HG02885 (cell line): ENCODE data around the gene OR52B2.

ENCODE experiments used
- ATAC-seq: cut with Tn5 transposase; IDR thresholded peaks from one replicate; pipeline ENCODE4 v1.9.1; 2021; ENCODE audit warnings: mild to moderate bottlenecking; ENCODE audit not compliant: unreplicated experiment, poor library complexity

Gene OR52B2

GRCh38 chr11:6170226-6170625 lies at the start of gene OR52B2:
TSS of gene OR52B2 (minus strand) at chr11:6170326. CDS start at chr11:6170326, 0 bp downstream.
- ATAC-seq, result no peak

GRCh38 chr11:6219359-6219758 lies 49.2 kb upstream of the OR52B2 start:
- ATAC-seq, result no peak

DNA sequence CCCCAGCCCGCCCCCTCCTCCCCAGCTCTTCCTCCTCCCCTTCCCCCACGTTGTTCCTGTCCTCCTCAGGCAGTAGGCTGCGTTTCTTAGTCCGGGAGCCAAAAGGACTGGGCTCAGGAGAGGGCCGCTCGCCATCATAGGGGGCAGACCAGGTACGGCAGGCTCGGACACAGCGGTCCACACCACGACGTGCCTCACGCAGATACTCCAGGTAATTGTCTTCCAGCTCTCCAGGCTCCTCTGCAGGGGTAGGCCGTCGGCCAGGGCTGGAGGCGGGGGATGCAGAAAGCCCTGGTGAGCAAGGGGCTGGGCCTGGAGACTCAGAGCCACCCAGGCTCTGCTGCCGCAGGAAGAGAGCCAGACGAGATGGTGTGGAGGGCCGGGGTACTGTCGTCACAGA lies 47.6 kb upstream of the OR52B2 start:
- ATAC-seq, result no peak

DNA sequence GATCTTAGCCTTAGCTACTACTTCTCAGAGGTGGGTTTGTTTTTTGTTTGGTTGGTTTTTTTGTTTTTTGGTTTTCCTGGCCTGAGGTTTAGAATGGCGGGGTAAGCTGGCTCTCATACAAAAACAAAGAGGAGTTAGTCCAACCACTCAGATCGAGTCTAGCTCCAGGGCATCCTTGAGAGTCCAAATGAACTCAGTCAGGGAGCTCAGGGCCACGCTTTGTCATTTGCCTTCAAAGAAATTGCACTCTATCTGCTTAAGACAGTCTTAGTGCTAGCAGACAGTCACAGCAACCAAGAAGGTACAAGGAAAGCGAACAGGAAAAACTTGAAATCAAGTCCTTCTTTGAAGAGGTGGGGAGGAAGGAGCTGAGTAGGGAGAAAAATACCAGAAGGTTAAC lies 46.4 kb upstream of the OR52B2 start:
- ATAC-seq, result no peak

- no peak for ATAC-seq
Observed at GRCh38 chr11:6214530-6214929, 44.4 kb upstream of the OR52B2 start.

DNA sequence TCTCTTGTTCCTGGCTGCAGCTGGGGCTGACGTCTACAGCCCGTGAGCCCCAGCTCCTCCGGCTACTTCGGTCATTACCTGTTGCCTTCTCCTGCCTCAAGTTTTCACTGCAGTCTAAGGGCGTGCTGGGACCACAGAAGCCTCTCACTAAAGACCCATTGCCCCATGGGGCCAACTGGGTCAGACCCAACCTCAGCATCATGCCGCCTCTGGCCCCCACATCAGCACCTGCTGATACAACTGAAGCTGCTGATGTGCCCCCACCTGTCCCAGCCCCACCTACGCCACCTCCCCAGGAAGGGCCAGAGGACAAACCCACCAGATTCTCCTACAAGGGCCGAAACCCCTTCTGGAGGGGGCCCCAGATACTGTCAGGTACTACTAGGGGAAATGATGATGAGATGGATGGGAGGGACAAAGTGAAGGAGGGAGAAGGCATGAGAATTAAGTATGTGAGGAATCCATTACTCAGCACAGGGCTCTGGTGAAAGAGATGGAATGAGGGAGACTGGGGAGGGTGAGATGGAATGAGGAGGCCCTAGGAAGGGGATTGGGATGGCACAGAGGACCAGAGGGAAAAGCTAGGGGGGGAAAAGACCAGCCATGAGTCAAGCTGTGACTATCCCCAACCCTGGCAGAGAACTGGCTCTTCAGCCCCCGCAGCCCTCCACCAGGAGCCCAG lies 40.3 kb upstream of the OR52B2 start:
- no peak for ATAC-seq

- ATAC-seq, result no peak
Observed at GRCh38 chr11:6209801-6210200, 39.7 kb upstream of the OR52B2 start.

DNA sequence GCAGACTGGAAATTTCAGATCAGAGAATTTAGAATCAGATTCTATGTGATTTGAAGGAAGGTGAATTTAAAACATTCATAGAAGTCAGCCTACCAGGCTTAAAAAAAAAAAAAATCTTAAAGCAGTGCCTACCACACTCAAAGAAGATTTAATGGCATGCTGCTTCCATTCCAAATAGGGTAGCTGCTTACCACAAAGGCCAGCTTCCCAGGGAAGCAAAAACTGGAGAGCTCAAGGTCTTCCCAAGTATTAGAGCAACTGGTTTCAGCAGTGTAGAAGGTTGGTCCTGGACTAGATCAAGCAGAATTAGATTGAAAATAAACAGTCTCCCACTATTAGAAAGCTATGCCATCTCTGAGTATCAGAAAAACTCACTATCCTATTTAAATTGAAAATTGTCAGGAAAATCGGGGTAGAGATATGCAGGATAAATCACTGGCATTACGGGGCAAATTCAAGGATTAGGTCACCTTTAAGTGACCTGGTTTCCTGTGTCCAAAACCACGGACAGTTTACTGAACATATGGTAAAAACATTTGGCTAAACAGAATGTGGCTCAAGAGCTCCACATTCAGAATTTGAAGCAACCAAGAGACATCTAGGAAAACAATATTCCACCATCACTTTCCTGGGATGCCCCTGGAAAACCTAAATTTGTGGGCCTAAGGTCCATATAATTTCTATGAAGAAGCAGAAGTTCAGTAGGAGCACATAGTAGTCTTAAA lies 36.5 kb upstream of the OR52B2 start:
- no peak for ATAC-seq

DNA sequence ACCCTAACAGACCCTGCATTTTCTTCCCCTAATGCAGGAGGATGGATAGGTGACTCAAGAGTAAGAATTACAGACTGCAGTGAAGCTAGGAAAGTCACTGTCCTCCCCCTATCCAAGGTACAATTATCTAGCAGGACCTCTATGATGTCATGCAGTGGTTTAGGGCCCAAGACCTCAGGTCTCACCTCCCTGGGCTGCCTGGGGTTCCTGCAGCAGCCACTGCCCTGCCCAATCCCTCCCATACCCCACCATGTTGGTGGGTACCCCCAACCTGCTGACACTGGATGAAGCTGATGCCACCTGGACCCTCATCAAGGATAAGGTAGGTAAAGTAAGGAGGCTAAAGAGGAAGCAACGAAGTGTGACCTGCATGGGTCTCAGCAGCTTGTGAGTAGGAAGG lies 35.2 kb upstream of the OR52B2 start, which contains the start of gene C11orf42:
Gene C11orf42, plus strand, starts transcription at position 192 of the 400 bp plus-strand sequence. Its CDS starts 59 bp downstream, at position 251.
- no peak for ATAC-seq

DNA sequence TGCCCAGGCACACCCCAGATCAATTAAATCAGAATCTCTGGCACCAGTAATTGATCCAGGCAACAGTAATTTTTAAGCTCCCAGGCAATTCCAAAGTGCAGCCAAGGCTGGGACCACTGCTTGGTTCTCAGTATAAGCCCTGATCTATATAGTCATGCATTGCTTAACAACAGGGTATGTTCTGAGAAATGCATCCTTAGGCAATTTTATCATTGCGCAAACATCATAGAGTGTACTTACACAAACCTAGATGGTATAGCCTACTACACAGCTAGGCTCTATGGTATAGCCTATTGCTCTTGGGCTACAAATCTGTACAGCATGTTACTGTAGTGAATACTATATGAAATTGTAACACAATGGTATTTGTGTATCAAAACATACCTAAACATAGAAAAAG lies 34.6 kb upstream of the OR52B2 start:
- no peak for ATAC-seq

DNA sequence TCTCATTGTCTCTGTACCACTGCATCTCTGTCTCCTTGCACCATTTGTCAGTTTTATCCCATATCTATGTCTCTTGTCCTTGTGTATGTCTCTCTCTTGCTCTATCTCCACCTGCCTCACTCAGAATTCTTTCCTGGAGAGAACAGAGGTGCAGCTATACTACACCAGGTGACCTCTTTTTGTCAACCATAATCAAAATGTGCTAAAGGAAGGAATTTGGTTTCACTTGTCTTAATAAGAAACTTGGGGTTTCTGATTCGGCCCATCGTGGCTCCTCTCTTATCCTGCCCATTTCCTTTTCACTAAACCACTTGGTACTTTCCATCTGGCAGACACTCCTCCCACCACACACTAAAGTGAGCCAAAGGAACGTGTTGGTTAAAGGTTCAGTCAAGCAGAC lies 33.2 kb upstream of the OR52B2 start:
- ATAC-seq, result peak; percentile 69

GRCh38 chr11:6202041-6202440 lies 31.9 kb upstream of the OR52B2 start:
- no peak for ATAC-seq

- no peak for ATAC-seq
Observed at GRCh38 chr11:6201481-6201880, 31.4 kb upstream of the OR52B2 start.

GRCh38 chr11:6200975-6201374 lies 30.8 kb upstream of the OR52B2 start:
- no peak for ATAC-seq

GRCh38 chr11:6199174-6199810 lies 29.2 kb upstream of the OR52B2 start, which contains the start of gene OR52W1:
TSS of gene OR52W1 (plus strand) at chr11:6199224. CDS start at chr11:6199224, 0 bp downstream.
- ATAC-seq, result no peak

DNA sequence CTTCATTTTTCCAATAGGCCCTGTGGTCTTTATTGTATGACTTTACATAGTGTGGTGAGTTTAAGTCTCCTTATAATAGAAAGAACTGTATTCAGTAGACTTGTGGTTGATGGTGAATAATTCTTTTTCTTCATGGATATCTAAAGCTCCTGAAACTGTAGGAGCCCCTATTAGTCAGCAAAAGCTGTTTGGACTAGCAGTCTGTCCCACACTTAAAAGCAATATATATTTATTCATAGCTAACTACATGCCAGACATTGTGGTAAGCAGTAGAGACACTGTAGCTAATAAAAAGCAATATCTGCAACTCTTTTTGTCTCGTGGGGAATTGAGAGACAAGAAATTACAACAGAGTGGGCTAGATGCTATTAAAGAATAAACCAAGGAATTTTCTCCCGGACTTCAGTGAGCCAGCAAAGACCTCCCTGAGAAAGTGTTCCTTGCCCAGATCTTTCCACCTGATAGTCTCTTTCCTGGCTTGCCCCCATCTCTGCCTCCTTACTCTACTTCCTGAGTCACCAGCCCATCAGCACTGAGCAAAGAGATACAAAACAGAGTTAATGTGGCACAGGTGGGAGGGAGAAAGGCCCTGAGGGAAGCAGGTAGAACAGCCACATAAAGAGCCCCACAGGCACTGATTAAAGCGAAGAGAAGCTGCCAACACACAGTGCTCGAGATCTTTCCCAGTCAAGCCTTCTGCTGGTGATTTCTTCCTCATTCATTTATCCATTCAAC lies 27.5 kb upstream of the OR52B2 start:
- ATAC-seq, result no peak

DNA sequence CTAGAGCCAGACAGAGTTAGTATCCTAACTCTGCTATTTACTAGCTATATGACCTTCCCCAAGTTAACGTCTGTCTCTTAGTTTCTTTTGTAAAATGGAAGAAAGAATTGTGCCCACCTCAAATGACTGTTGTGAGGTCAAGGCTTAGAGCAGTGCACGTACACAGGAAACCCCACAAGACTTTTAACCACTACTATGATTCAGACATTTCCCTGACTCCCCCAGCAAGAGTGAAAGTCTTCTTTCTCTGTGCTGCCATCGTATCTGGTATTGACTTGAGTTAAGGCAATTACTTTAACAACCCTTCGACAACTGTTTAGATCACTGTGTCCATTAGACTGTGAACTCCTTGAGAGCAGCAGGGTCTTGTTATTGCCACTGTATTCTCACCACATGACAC lies 26.3 kb upstream of the OR52B2 start:
- ATAC-seq, result peak; percentile 65

DNA sequence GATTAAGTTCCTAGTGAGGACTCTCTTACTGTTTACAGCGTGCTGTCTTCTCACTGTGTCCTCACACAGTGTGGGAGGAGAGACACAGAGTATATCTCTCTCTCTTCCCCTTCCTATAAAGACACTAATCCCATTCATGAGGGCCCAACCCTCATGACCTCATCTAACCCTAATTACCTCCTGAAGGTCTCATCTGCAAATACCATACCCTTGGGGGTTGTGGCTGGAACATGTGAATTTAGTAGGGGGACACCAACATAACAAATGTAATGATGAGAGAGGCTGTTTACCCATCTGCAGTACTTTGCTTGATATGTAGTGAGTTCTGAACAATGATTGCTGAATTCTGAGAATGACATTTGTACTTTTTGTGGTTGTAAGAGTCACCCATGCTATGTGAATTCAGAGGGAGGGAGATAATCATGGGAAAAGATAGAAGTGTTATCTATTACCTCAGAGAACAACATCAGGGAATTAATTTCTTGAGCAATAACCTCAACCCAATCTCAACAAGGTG lies 24.0 kb upstream of the OR52B2 start:
- no peak for ATAC-seq

- no peak for ATAC-seq
Observed at GRCh38 chr11:6191742-6192141, 21.6 kb upstream of the OR52B2 start.

GRCh38 chr11:6175440-6175839 lies 5.3 kb upstream of the OR52B2 start:
- no peak for ATAC-seq
